HG02610 (cell line): ENCODE data around the gene ABCC1.

ENCODE experiments used
- ATAC-seq: cut with Tn5 transposase; IDR thresholded peaks from one replicate; pipeline ENCODE4 v1.9.1; 2021; ENCODE audit warnings: mild to moderate bottlenecking, moderate library complexity; ENCODE audit not compliant: unreplicated experiment

Gene ABCC1

GRCh38 chr16:16018705-16019104 is 69.3 kb downstream of the ABCC1 start:
- ATAC-seq = no peak

GRCh38 chr16:16019488-16019887 is 70.1 kb downstream of the ABCC1 start:
- no peak for ATAC-seq

- no peak for ATAC-seq
Observed at GRCh38 chr16:16020291-16020690, 70.9 kb downstream of the ABCC1 start.

GRCh38 chr16:16021020-16021419 is 71.6 kb downstream of the ABCC1 start:
- ATAC-seq = no peak

GRCh38 chr16:16021646-16021987 is 72.2 kb downstream of the ABCC1 start:
- no peak for ATAC-seq

GRCh38 chr16:16021988-16022682 is 72.7 kb downstream of the ABCC1 start:
- ATAC-seq = no peak

- no peak for ATAC-seq
Observed at GRCh38 chr16:16022683-16023064, 73.3 kb downstream of the ABCC1 start.

- no peak for ATAC-seq
Observed at GRCh38 chr16:16025214-16025968, 76.0 kb downstream of the ABCC1 start.

GRCh38 chr16:16027728-16028310 is 78.4 kb downstream of the ABCC1 start:
- ATAC-seq = no peak

GRCh38 chr16:16028311-16028999 is 79.0 kb downstream of the ABCC1 start:
- ATAC-seq = no peak

- no peak for ATAC-seq
Observed at GRCh38 chr16:16029431-16030011, 80.1 kb downstream of the ABCC1 start.

- ATAC-seq = no peak
Observed at GRCh38 chr16:16030449-16030848, 81.0 kb downstream of the ABCC1 start.

GRCh38 chr16:16031401-16031800 is 82.0 kb downstream of the ABCC1 start:
- no peak for ATAC-seq

GRCh38 chr16:16032271-16032979 is 83.0 kb downstream of the ABCC1 start:
- ATAC-seq = no peak

GRCh38 chr16:16033208-16033717 is 83.8 kb downstream of the ABCC1 start:
- ATAC-seq = no peak

GRCh38 chr16:16036359-16036792 is 87.0 kb downstream of the ABCC1 start:
- no peak for ATAC-seq

- no peak for ATAC-seq
Observed at GRCh38 chr16:16037521-16037920, 88.1 kb downstream of the ABCC1 start.

- ATAC-seq = no peak
Observed at GRCh38 chr16:16037970-16038369, 88.6 kb downstream of the ABCC1 start.

- no peak for ATAC-seq
Observed at GRCh38 chr16:16038950-16039349, 89.5 kb downstream of the ABCC1 start.

GRCh38 chr16:16041196-16041892 is 91.9 kb downstream of the ABCC1 start:
- ATAC-seq = no peak
